Posterior cingulate gyrus (tissue), 11 donors: ENCODE measurements around the gene TNRC6B.

ENCODE experiments used
- DNase-seq, 10 donors: peaks; one replicate each; pipeline versions ENCODE4 v3.0.0 to v3.0.0-alpha.2; 2020 to 2021; ENCODE audit warnings: mixed read lengths in 3 of 10
- intact Hi-C: fragments of 100-400 bp; cut with DNase I; formaldehyde crosslinking; loops from one replicate; pipeline ENCODE4 v1.15.1; 2023

TNRC6B gene

GRCh38 chr22:40320687-40321086 lies 143.0 kb downstream of the TNRC6B start:
- intact Hi-C loops, result no loop called here
- no peak for DNase-seq

- DNase-seq, result no peak
- intact Hi-C loops, result no loop called here
Observed at GRCh38 chr22:40322021-40322420, 144.3 kb downstream of the TNRC6B start.

DNA sequence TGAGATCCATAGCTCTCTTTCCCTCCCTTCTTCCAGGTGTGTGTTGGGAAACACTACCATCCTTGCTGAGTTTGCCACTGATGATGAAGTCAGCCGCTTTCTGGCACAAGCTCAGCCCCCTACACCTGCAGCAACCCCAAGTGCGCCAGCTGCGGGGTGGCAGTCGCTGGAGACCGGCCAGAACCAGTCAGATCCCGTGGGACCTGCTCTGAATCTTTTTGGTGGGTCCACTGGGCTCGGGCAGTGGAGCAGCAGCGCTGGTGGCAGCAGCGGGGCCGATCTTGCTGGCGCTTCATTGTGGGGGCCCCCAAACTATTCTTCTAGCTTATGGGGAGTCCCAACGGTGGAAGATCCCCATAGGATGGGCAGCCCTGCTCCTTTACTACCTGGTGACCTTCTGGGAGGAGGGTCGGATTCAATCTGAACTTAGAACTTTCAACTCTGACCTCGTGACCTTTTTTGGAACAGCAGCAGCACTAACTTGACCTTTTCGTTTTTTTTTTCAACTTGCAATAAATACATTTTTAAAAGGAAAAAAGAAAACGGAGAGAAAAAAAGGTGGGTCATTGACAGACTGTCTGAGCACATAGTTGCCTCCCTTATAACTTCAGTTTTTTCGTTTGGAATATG lies 145.2 kb downstream of the TNRC6B start:
- intact Hi-C loops, result no loop called here
- no peak for DNase-seq

DNA sequence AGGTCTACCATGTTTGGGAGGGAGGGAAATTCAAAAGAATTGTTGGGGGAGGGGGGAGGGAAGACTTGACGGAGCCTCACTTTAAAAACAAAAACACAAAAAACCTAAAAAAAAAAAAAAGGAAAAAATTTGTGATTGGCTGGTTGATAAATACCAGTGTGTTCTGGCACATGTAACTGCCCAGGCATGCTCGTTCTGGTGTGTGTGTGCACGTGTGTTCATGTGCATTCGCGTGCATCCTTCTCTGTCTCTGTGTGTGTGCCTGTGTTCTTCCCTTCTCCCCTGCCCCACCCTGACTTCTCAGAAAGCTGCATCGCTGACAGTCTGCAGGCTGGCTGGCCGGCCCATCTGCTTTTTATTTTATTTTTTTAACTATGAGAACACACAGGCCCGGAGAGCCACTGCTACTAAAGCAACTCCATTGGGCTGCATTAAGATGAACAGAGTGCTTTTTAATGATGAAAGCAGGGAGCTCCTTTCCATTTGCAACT lies 146.0 kb downstream of the TNRC6B start:
- intact Hi-C loops, result no loop called here
- DNase-seq, result no peak

- no peak for DNase-seq
- intact Hi-C loops, result no loop called here
Observed at GRCh38 chr22:40324468-40325305, 147.0 kb downstream of the TNRC6B start.

- DNase-seq, result no peak
- intact Hi-C loops, result no loop called here
Observed at GRCh38 chr22:40325315-40325714, 147.6 kb downstream of the TNRC6B start.

GRCh38 chr22:40326905-40327735 lies 149.4 kb downstream of the TNRC6B start:
- no peak for DNase-seq

GRCh38 chr22:40328546-40329456 lies 151.1 kb downstream of the TNRC6B start:
- intact Hi-C loops, result no loop called here
- DNase-seq, result no peak

More at GRCh38 chr22:40326905-40327735, 149.4 kb downstream of the TNRC6B start:
- intact Hi-C loops, result no loop called here

DNA sequence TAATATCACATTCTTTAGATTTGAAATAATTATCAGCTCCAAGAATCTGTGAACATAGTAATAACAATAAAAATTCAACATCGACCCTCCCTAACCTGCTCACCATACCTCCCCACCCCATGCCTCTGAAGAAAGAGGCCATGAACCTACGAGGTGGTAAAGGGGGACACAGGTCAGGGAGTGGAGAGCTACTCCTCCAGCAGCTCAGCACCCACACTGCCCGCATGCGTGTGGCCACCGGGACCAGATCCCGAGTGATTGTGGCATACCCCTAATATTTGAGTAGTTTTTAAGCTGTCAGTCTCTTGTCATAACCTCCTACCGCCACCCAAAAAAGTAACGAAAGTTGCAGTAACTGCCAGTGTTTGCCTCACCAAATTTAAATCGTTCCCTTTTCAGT lies 151.7 kb downstream of the TNRC6B start:
- no peak for DNase-seq
- intact Hi-C loops, result no loop called here

GRCh38 chr22:40330086-40330485 lies 152.4 kb downstream of the TNRC6B start:
- DNase-seq, result no peak
- intact Hi-C loops, result no loop called here

GRCh38 chr22:40330615-40331014 lies 152.9 kb downstream of the TNRC6B start:
- no peak for DNase-seq
- intact Hi-C loops, result no loop called here

- no peak for DNase-seq
- intact Hi-C loops, result no loop called here
Observed at GRCh38 chr22:40331706-40332105, 154.0 kb downstream of the TNRC6B start.

DNA sequence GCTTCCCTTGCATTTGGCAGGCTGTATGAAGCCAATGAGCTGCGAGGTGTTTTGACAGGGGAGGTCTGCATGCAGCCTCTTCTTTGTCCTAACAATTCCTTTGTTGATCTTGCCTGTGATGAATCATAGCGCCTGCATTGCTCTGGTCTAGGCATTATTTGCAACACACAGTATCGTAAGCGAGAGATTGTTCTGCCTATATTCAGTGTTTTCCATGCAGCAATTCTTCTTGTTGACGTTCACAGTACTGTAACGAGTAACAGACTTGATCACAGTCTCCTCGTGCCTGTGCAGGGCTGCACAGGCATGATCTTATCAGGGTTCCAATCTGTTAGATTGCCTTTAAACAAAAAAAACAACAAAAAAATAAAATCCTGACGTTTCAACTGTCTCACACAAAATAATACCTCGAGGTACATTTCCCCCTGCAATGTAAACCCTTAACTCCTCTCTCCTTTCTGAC lies 154.6 kb downstream of the TNRC6B start:
- DNase-seq, result no peak
- intact Hi-C loops, result no loop called here

DNA sequence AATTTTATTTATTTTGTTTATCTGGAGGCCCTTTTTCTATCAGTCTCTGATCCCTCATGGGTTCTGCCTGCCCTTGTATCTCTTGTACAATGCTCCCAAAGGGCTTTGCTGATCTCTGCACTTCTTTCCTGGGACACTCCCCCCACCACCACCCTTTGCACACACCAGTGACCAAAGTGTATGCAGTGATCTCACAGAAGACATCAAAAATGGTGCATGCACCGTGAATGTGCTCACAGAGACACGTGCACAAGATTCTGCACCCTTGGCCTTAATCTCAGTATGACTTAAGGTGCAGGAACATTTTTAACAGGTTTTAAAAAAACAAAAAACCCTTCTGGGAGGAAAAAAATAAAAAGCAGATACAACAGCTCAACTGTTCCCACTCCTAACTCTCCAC lies 156.3 kb downstream of the TNRC6B start:
- no peak for DNase-seq
- intact Hi-C loops, result no loop called here

- intact Hi-C loops, result no loop called here
- DNase-seq, result no peak
Observed at GRCh38 chr22:40334899-40335298, 157.2 kb downstream of the TNRC6B start.

GRCh38 chr22:40335358-40335757 lies 157.6 kb downstream of the TNRC6B start:
- intact Hi-C loops, result no loop called here
- DNase-seq, result no peak

DNA sequence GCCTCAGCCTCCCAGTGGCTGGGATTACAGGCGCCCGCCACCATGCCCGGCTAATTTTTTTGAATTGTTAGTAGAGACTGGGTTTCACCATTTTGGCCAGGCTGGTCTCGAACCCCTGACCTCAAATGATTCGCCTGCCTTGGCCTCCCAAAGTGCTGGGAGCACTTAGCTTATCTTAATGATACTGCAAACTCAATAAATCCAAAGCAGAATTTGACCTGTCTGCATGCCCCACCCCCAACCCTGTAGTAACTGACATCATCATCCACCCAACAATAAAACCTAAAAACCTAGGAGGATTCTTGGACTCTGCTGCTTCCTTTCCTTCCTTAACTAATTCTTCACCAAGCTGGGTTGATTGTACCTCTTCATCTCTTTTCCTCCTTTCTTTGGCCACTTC lies 162.3 kb downstream of the TNRC6B start:
- intact Hi-C loops, result loop anchor here (10.0 kb wide), 1 partner anchor 165 kb away; the partner anchor contains the start of gene TNRC6B
- no peak for DNase-seq

GRCh38 chr22:40341604-40342003 lies 163.9 kb downstream of the TNRC6B start:
- intact Hi-C loops, result loop anchor here (10.0 kb wide), 1 partner anchor 167 kb away; the partner anchor contains the start of gene TNRC6B
- DNase-seq, result no peak

DNA sequence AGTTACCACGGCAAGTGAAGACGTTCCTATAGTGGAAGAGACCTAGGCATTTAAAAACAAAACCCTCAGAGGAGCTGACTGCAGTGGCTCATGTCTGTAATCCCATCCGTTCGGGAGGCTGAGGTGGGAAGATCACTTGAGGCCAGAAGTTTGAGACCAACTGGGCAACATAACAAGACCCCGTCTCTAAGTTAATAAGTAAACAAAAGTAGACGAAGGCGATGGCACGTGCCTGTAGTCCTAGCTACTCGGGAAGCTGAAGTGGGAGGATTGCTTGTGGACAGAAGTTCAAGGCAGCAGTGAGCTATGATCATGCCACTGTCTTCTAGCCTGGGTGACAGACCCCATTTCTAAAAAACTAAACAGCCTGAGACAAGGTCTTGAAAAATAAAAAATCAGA lies 164.8 kb downstream of the TNRC6B start:
- intact Hi-C loops, result loop anchor here (10.0 kb wide), 1 partner anchor 168 kb away; the partner anchor contains the start of gene TNRC6B

DNA sequence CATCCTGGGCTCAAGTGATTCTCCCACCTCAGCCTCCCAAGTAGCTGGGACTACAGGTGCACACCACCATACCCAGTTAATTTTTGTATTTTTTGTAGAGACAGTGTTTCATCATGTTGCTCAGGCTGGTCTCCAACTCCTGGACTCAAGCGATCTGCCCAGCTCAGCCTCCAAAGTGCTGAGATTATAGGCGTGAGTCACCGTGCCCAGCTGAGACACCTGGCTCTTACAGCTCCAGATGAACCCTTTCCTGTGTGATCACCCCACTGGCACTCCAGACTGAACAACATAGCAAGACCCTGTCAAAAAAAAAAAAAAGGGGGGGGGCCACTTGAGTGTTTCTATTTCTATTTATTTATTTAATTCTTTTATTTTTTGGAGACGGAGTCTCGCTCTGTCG lies 167.5 kb downstream of the TNRC6B start:
- intact Hi-C loops, result loop anchor here (5.0 to 10.0 kb wide), 3 partner anchors 170 to 813 kb away; partner anchors contain the start of genes RPS19BP1 and TNRC6B

More for the DNA sequence above, 164.8 kb downstream of the TNRC6B start:
- DNase-seq, result no peak

More for the DNA sequence above, 167.5 kb downstream of the TNRC6B start:
- no peak for DNase-seq
